ENCODE measurements around the gene LY6G6D.

Gene LY6G6D

GRCh38 chr6:31767096-31767645 is 52.0 kb downstream of the LY6G6D start:
- DNase-seq (ENCODE audit: insufficient read length, low spot score) (no peak), FAIRE-seq (no peak)
- TF ChIP-seq CTCF (IDR thresholded peaks at IDR 0.05; ENCODE audit: insufficient read depth, missing control alignments): no peak

All from D721Med (cell line).